HCT116 (cell line): ENCODE data around the gene TSC22D4. TPM values are rescaled to one million over a fixed set of nuclear protein-coding genes. Genes with fewer than 3 reads are reported as not detected.
A peak's percentile ranks its signal among the peaks of the same experiment; 100 is the strongest.

Experiments used
- ATAC-seq: fragments of 200-7000 bp; cut with Tn5 transposase; 2 replicates; pipeline ENCODE4 v1.9.1; 2020; ENCODE audit warnings: mild to moderate bottlenecking, moderate library complexity
- BruUV-seq: library from RNA; stranded (reverse); fragments of 400-500 nt; replicated peaks from 2 replicates; lab custom pipeline; 2021; lab: Mats Ljungman, UMichigan
- CTCF ChIA-PET: fragments of 300-600 bp; sonication (Branson Sonifier 250); formaldehyde crosslinking; loops from one replicate; lab custom pipeline; 2021; ENCODE audit warnings: antibody characterized with exemption; lab: Charles Lee
- POLR2A ChIA-PET: fragments of 300-600, 350-600 bp; sonication (Branson Sonifier 250); formaldehyde crosslinking; loops from one replicate; lab custom pipeline; 2021; ENCODE audit warnings: antibody characterized with exemption; lab: Charles Lee
- RAD21 ChIA-PET, 2 experiments: fragments of 300-600 bp; sonication (Branson Sonifier 250); formaldehyde crosslinking; loops; one replicate each; lab custom pipeline; 2023; ENCODE audit warnings: low total read pairs in 2 of 2; ENCODE audit not compliant: uncharacterized antibody in 2 of 2, unreplicated experiment in 2 of 2, low non-redundant PET in 1 of 2; lab: Charles Lee
- DNase-seq: peaks from one replicate; pipeline ENCODE4 v3.0.0-alpha.2; 2010; ENCODE audit warnings: low read depth, low spot score
- H2AFZ ChIP-seq: fragments of 200-600 bp; shearing (Covaris generic), sonication (generic); 2 replicates; pipeline ENCODE4 v1.6.1; 2017; ENCODE audit warnings: low read depth, mixed run types, mixed read lengths, antibody characterized with exemption, low read length; ENCODE audit not compliant: poor library complexity, severe bottlenecking
- H3K27ac ChIP-seq: 2 replicates; pipeline ENCODE4 v1.5.1; 2012; ENCODE audit warnings: low read depth, low read length
- H3K27me3 ChIP-seq: fragments of 200-600 bp; sonication (generic); 2 replicates; pipeline ENCODE4 v1.6.1; 2016; ENCODE audit warnings: mixed run types, low read length, mixed read lengths; ENCODE audit not compliant: insufficient read depth
- H3K36me3 ChIP-seq, 2 experiments: fragments of 200-500 bp in 1 of 2; fragments of 200-600 bp in 1 of 2; sonication (Bioruptor generic) in 1 of 2; sonication (generic) in 1 of 2; 2 replicates each; pipeline versions ENCODE4 v1.5.1 to v1.6.1; 2014 to 2016; ENCODE audit warnings: low read length in 2 of 2, inconsistent platforms in 1 of 2, mixed read lengths in 1 of 2, mixed run types in 1 of 2; ENCODE audit not compliant: insufficient read depth in 2 of 2, control insufficient read depth in 1 of 2
- H3K4me1 ChIP-seq, 2 experiments: fragments of 200-600 bp in 1 of 2; sonication (generic) in 1 of 2; 2 replicates each; pipeline versions ENCODE4 v1.5.1 to v1.6.1; 2012 to 2017; ENCODE audit warnings: low read length in 2 of 2, inconsistent platforms in 1 of 2, mild to moderate bottlenecking in 1 of 2, mixed read lengths in 1 of 2, mixed run types in 1 of 2, moderate library complexity in 1 of 2; ENCODE audit not compliant: insufficient read depth in 2 of 2, control insufficient read depth in 1 of 2
- H3K4me2 ChIP-seq: fragments of 200-600 bp; sonication (generic); 2 replicates; pipeline ENCODE4 v1.6.1; 2017; ENCODE audit warnings: mixed run types, low read length, mixed read lengths
- H3K4me3 ChIP-seq, 2 experiments: fragments of 200-600 bp in 1 of 2; sonication (generic) in 1 of 2; replicated peaks in 1 of 2; 2 replicates each; pipeline ENCODE4 v1.5.1; 2011 to 2016; ENCODE audit warnings: low read length in 2 of 2, control low read depth in 1 of 2, low read depth in 1 of 2, mild to moderate bottlenecking in 1 of 2, mixed read lengths in 1 of 2, mixed run types in 1 of 2
- H3K79me2 ChIP-seq: fragments of 200-600 bp; sonication (generic); 2 replicates; pipeline ENCODE4 v1.6.1; 2017; ENCODE audit warnings: mild to moderate bottlenecking, mixed run types, low read length, moderate library complexity, mixed read lengths; ENCODE audit not compliant: insufficient read depth
- H3K9ac ChIP-seq: fragments of 200-600 bp; sonication (generic); 2 replicates; pipeline ENCODE4 v1.6.1; 2016; ENCODE audit warnings: low read length, mixed read lengths
- H3K9me2 ChIP-seq: fragments of 200-600 bp; sonication (generic), shearing (Covaris generic); 2 replicates; pipeline ENCODE4 v1.6.1; 2017; ENCODE audit warnings: mixed run types, mild to moderate bottlenecking, moderate library complexity; ENCODE audit not compliant: insufficient read depth
- H3K9me3 ChIP-seq, 2 experiments: fragments of 200-500 bp in 1 of 2; fragments of 200-600 bp in 1 of 2; sonication (Bioruptor generic) in 1 of 2; sonication (generic) in 1 of 2; 2 replicates each; pipeline ENCODE4 v1.6.1; 2014 to 2017; ENCODE audit warnings: low read length in 2 of 2, mixed read lengths in 2 of 2, inconsistent platforms in 1 of 2, low read depth in 1 of 2, mild to moderate bottlenecking in 1 of 2, mixed run types in 1 of 2, moderate library complexity in 1 of 2; ENCODE audit not compliant: control insufficient read depth in 1 of 2, insufficient read depth in 1 of 2
- H4K20me1 ChIP-seq: fragments of 200-600 bp; sonication (generic), shearing (Covaris generic); 2 replicates; pipeline ENCODE4 v1.6.1; 2017; ENCODE audit warnings: mixed run types, mild to moderate bottlenecking, moderate library complexity; ENCODE audit not compliant: insufficient read depth
- CEBPB ChIP-seq: IDR thresholded peaks from 2 replicates; pipeline ENCODE4 v1.6.1; 2012; ENCODE audit warnings: low read depth
- EGR1 ChIP-seq: IDR thresholded peaks from 2 replicates; pipeline ENCODE4 v1.6.1; 2012; ENCODE audit warnings: low read depth
- EZH2 ChIP-seq: fragments of 200-600 bp; sonication (generic); IDR thresholded peaks from 2 replicates; pipeline ENCODE4 v1.6.1; 2017; ENCODE audit warnings: antibody characterized with exemption, mixed run types
- POLR2AphosphoS5 ChIP-seq: IDR thresholded peaks from 2 replicates; pipeline ENCODE4 v1.6.1; 2011; ENCODE audit warnings: mild to moderate bottlenecking, low read depth, low read length, moderate library complexity
- RAD21 ChIP-seq: IDR thresholded peaks from 2 replicates; pipeline ENCODE4 v1.6.1; 2012; ENCODE audit warnings: low read depth, mild to moderate bottlenecking
- SIN3A ChIP-seq: IDR thresholded peaks from 2 replicates; pipeline ENCODE4 v1.6.1; 2012; ENCODE audit warnings: low read depth
- SRF ChIP-seq: IDR thresholded peaks from 2 replicates; pipeline ENCODE4 v1.6.1; 2012; ENCODE audit warnings: low read depth
- TCF7L2 ChIP-seq: IDR thresholded peaks from 2 replicates; pipeline ENCODE4 v1.7.0; 2011; ENCODE audit warnings: borderline replicate concordance, inconsistent platforms; ENCODE audit not compliant: insufficient read depth, insufficient read length; ENCODE audit errors: extremely low read depth
- ZNF274 ChIP-seq: fragments of 200-500 bp; sonication (Bioruptor generic); IDR thresholded peaks from 2 replicates; pipeline ENCODE4 v1.6.1; 2014; ENCODE audit warnings: mild to moderate bottlenecking, low read depth, low read length, inconsistent platforms
- intact Hi-C: fragments of 100-400 bp; cut with micrococcal nuclease; formaldehyde crosslinking; loops from 2 replicates; pipeline ENCODE4 v1.10.0; 2022
- total RNA-seq: library from RNA; stranded (reverse); gene quantifications from one replicate; pipeline ENCODE4 v1.2.1, GENCODE V29; 2021; ENCODE audit not compliant: unreplicated experiment
- TF ChIP-seq, protein P1 (sequence below): IDR thresholded peaks from 2 replicates; pipeline ENCODE4 v1.6.1; 2012

Gene TSC22D4
- total RNA-seq, 1 experiment from 2014 or later: 36.9 TPM

DNA sequence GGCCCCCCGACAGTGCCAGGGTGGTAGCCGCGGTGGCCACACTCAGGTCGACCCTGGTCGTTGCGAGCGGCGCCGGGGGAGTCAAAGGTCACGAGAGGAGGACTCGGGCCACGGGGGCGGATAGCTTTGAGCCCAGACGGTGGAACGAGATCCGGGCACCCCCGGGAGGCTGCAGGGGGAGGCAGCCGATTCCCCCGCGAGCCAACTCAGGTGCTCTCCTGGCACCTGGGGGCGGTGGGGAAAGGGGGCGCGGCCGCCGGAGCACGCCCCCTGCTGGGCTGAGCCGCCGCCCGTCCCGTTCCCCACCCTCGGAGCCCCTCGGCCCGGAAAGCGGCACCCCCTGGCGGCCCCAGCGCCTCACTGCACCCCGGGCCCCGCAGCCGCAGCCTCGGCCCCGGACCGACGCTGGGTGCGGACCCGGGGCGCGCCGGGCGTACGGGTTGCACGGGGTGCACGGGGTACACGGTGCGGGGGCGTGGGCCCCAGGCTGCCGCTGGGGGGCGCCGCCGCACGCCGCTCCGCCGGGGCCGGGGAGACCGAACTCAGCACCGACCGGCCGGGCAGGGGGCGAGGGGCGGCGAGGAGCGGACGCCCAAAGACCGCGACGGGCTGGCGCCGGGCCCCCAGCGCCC lies 4.2 kb upstream of the TSC22D4 start (continued):
- TF ChIP-seq TCF7L2 (no peak), RAD21 (no peak), POLR2AphosphoS5 (peak; percentile 36; the same call in 1 of the 2 replicates), SRF (no peak), EZH2 (no peak), SIN3A (no peak), ZNF274 (no peak)
- TF ChIP-seq, protein P1, sequence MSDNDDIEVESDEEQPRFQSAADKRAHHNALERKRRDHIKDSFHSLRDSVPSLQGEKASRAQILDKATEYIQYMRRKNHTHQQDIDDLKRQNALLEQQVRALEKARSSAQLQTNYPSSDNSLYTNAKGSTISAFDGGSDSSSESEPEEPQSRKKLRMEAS: no peak

DNA sequence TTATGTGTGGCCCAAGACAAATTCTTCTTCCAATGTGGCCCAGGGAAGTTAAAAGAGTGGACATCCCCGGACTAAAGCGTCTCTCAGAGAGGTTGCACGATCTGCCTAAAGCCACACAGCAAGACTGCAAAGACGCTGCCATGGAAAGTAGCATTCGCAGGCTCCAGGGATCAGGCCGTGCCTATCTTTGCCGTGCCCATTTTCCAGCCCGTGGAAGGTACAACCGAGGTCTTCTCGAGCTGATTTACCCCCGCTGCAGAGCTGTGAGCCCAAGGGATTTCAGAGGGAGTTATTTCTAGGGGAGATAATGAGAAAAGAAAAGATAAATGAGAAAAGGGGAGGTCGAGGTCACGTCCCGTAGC lies 3.7 kb upstream of the TSC22D4 start:
- BruUV-seq: no TSS peak
- Histone ChIP-seq H3K27me3 (no peaks in the 10 kb centered on the region), H3K4me1 (peaks cover 14 to 62% of the 10 kb centered on the region in 2 experiments), H2AFZ (no peak overlapping the region), H3K9me3 (no peaks in the 10 kb centered on the region), H3K9ac (peak overlapping the region; percentile 56), H4K20me1 (no peaks in the 10 kb centered on the region), H3K4me3 (peak overlapping the region; percentile 52 to 67), H3K79me2 (peaks cover 6% of the 10 kb centered on the region; the same call in 1 of the 2 replicates), H3K9me2 (no peaks in the 10 kb centered on the region), H3K36me3 (no peaks in the 10 kb centered on the region), H3K27ac (peak overlapping the region; percentile 77; the same call in 1 of the 2 replicates), H3K4me2 (peak overlapping the region; percentile 88)
- no peak for TF ChIP-seq EGR1
- TF ChIP-seq POLR2AphosphoS5: no peak
- no peak for TF ChIP-seq RAD21
- no peak for TF ChIP-seq ZNF274
- TF ChIP-seq EZH2: no peak
- TF ChIP-seq CEBPB: no peak
- ChIA-PET CTCF (interaction anchor here (1.1 to 2.6 kb wide), 5 partner anchors 13 to 77 kb away, joined by 4 to 11 read pairs (median 5); no protein-coding TSS in a partner anchor), POLR2A (no interaction called here), RAD21 (no interaction called here)
- DNase-seq: no peak
- ATAC-seq: no peak
- intact Hi-C loops: no loop called here
